Measurements from ENCODE around the gene RAB28.

DNA sequence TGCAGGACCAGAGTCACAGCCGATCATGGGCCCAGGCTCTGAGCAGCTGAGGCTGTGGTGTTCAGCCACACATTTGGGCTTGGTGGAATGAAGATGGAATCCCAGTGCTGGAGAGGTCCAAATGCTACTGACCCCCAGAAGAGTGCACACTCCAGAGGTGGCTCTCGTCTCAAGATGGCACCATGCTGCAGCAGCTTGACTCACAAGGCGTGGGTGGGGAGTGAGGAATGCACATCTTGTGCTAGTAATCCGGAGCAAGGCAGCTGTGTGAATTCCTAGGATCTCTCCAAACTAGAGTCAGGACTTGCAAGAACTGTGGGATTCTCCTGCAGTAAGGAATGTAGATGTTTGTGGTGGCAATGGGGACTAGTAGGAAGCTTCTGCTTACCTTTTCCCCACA, 28.7 kb downstream of the RAB28 start:
- no peak for TF ChIP-seq CBFB (CRISPR knock-in tag; IDR thresholded peaks at IDR 0.05)
- no peak for TF ChIP-seq TEAD1 (CRISPR knock-in tag; IDR thresholded peaks at IDR 0.05)
- TF ChIP-seq CTCF (IDR thresholded peaks at IDR 0.05 in 2 of 3, conservative IDR thresholded peaks at IDR 0.05 in 1 of 3; ENCODE audit: insufficient read depth in 2 of 3, low read depth in 1 of 3, low read length in 3 of 3), result no peak
- no peak for TF ChIP-seq ZNF280B (CRISPR knock-in tag; IDR thresholded peaks at IDR 0.05)
- TF ChIP-seq, protein P1, sequence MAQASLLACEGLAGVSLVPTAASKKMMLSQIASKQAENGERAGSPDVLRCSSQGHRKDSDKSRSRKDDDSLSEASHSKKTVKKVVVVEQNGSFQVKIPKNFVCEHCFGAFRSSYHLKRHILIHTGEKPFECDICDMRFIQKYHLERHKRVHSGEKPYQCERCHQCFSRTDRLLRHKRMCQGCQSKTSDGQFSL (CRISPR knock-in tag; IDR thresholded peaks at IDR 0.05), result no peak
- TF ChIP-seq, protein P1 (tag; IDR thresholded peaks at IDR 0.05), result no peak
- TF ChIP-seq MTA3 (IDR thresholded peaks at IDR 0.05; ENCODE audit: borderline replicate concordance), result no peak
